B cell (primary cell): ENCODE results near the gene ZNF267.

ENCODE experiments used
- EZH2 ChIP-seq: IDR thresholded peaks from 2 replicates; pipeline ENCODE4 v1.6.1; 2012; ENCODE audit warnings: borderline replicate concordance, low read depth, mild to moderate bottlenecking, moderate library complexity, low read length; ENCODE audit not compliant: insufficient read depth, poor library complexity, severe bottlenecking
- TF ChIP-seq, protein P1 (sequence below): fragments of 200-600 bp; IDR thresholded peaks from one replicate; pipeline ENCODE4 v1.8.0; 2022; ENCODE audit warnings: antibody characterized with exemption, mild to moderate bottlenecking

DNA sequence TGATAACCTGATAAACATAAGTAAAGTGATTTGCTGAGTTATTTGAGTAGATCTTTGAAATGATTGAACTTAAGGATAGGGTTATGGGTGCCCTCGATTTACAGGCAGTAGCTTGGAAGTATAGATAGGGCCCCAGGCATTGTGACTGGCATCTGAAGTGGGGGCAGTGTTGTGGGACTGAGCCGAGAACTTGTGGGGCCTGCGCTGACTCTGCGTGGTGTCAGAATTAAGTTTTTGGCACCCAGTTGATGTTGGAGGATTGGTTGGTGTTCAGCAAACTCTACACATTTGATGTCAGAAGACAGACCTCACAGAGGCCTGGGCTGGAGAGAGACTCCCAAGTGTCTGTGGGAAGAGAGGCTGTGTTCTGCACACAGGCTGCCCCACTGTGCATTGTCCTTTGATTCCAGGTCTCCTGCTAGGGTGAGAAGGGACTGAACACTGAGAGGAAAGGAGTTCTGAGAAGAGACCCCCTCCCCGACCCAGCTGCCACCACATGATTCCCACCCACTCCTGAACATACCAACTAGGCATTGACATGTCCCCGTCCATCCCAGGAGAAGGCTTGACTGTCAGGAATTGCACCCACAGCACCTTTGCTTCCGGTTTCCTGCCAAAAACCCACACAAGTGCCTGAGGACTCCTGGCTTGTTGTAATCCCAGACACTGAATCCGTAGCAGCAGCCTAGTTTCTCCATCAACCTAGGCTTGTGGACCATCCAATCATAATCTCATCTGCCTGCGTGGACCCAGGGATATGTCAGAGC is 4.5 kb downstream of the ZNF267 start:
- no peak for TF ChIP-seq EZH2
- TF ChIP-seq, protein P1, sequence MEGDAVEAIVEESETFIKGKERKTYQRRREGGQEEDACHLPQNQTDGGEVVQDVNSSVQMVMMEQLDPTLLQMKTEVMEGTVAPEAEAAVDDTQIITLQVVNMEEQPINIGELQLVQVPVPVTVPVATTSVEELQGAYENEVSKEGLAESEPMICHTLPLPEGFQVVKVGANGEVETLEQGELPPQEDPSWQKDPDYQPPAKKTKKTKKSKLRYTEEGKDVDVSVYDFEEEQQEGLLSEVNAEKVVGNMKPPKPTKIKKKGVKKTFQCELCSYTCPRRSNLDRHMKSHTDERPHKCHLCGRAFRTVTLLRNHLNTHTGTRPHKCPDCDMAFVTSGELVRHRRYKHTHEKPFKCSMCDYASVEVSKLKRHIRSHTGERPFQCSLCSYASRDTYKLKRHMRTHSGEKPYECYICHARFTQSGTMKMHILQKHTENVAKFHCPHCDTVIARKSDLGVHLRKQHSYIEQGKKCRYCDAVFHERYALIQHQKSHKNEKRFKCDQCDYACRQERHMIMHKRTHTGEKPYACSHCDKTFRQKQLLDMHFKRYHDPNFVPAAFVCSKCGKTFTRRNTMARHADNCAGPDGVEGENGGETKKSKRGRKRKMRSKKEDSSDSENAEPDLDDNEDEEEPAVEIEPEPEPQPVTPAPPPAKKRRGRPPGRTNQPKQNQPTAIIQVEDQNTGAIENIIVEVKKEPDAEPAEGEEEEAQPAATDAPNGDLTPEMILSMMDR: no peak
